ENCODE measurements around the gene CMC1.

DNA sequence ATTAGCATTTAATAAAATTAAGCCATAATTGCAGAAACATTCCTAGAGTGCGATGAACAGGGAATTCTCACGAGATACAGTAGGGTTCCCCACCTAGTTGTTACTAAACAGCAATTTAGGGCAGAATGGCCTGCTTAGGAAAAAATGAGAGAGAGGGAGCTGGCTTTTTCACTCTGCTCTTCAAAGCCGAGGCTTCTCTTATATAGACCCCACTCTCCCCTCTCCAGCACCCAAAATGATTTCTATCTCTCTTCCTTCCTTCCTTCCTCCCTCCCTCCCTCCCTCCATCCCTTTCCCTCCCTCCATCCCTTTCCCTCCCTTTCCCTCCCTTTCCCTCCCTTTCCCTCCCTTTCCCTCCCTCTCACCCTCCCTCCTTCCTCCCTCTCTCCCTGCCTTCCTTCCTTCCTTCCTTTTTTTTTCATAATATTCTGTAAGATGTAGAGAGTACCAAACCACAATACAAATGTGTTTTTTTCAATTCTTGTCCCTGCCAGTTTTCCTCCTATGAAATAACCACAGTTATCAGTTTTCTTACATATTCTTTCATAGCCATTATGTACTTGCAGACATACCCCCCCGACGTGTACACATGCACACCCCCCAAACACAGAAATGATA lies 59.0 kb downstream of the CMC1 start:
- TF ChIP-seq, protein P1, sequence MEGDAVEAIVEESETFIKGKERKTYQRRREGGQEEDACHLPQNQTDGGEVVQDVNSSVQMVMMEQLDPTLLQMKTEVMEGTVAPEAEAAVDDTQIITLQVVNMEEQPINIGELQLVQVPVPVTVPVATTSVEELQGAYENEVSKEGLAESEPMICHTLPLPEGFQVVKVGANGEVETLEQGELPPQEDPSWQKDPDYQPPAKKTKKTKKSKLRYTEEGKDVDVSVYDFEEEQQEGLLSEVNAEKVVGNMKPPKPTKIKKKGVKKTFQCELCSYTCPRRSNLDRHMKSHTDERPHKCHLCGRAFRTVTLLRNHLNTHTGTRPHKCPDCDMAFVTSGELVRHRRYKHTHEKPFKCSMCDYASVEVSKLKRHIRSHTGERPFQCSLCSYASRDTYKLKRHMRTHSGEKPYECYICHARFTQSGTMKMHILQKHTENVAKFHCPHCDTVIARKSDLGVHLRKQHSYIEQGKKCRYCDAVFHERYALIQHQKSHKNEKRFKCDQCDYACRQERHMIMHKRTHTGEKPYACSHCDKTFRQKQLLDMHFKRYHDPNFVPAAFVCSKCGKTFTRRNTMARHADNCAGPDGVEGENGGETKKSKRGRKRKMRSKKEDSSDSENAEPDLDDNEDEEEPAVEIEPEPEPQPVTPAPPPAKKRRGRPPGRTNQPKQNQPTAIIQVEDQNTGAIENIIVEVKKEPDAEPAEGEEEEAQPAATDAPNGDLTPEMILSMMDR (IDR thresholded peaks at IDR 0.05): no peak
- TF ChIP-seq POLR2A (IDR thresholded peaks at IDR 0.05): no peak

Measured in upper lobe of left lung (tissue), 4 donors.